HepG2 (cell line): Measurements from ENCODE around the gene DUS3L. TPM values are rescaled to one million over a fixed set of nuclear protein-coding genes. Genes with fewer than 3 reads are reported as not detected.

Experiments
- ATAC-seq: fragments of 200-7000 bp; cut with Tn5 transposase; 3 replicates; pipeline ENCODE4 v1.9.1; 2020; ENCODE audit warnings: mild to moderate bottlenecking, moderate library complexity
- BruUV-seq: library from RNA; stranded (reverse); fragments of 400-500 nt; replicated peaks from 2 replicates; lab custom pipeline; 2021; lab: Mats Ljungman, UMichigan
- CTCF ChIA-PET: fragments of 300-600 bp; formaldehyde crosslinking; extraction: SDS; loops from one replicate; lab custom pipeline; 2021; ENCODE audit warnings: low total read pairs, inconsistent platforms, low intra/inter-chr PET ratio; lab: Yijun Ruan, JAX
- POLR2A ChIA-PET: fragments of 350-600 bp; sonication (Branson Sonifier 250); formaldehyde crosslinking; loops from one replicate; lab custom pipeline; 2020; ENCODE audit warnings: antibody characterized with exemption, inconsistent platforms; lab: Yijun Ruan, JAX
- DNase-seq: peaks from one replicate; pipeline ENCODE4 v3.0.0-alpha.2; 2015; ENCODE audit warnings: low spot score
- FAIRE-seq: peaks from 3 replicates; lab custom pipeline; 2011; peaks lifted over from hg19 to GRCh38; lab: Jason Lieb, UNC
- H2AFZ ChIP-seq: one replicate; pipeline ENCODE4 v1.6.1; 2011; ENCODE audit warnings: low read length, inconsistent platforms
- H3K27ac ChIP-seq: fragments of 300-600 bp; 3 replicates; pipeline ENCODE4 v1.8.0; 2011; ENCODE audit warnings: mixed run types, mild to moderate bottlenecking, mixed read lengths, low read length, inconsistent platforms; ENCODE audit not compliant: insufficient read depth; ENCODE audit errors: extremely low read length
- H3K27me3 ChIP-seq, 2 experiments: fragments of 200-600 bp in 1 of 2; 2 replicates in 1 of 2; 3 replicates in 1 of 2; pipeline versions ENCODE4 v1.6.0 to v1.8.0; 2011; ENCODE audit warnings: low read length in 2 of 2, mild to moderate bottlenecking in 2 of 2, moderate library complexity in 2 of 2, inconsistent platforms in 1 of 2; ENCODE audit not compliant: insufficient read depth in 2 of 2, control insufficient read depth in 1 of 2
- H3K36me3 ChIP-seq, 2 experiments: fragments of 200-600 bp in 1 of 2; replicated peaks in 1 of 2; 2 replicates in 1 of 2; 3 replicates in 1 of 2; pipeline versions ENCODE4 v1.5.1 to v1.8.0; 2011; ENCODE audit warnings: low read length in 2 of 2, inconsistent platforms in 1 of 2; ENCODE audit not compliant: insufficient read depth in 2 of 2, control insufficient read depth in 1 of 2
- H3K4me1 ChIP-seq: 2 replicates; pipeline ENCODE4 v1.5.1; 2012; ENCODE audit warnings: low read length, inconsistent platforms; ENCODE audit not compliant: insufficient read depth
- H3K4me2 ChIP-seq: 2 replicates; pipeline ENCODE4 v1.6.0; 2011; ENCODE audit warnings: low read depth, low read length, inconsistent platforms
- H3K4me3 ChIP-seq, 3 experiments: fragments of 200-600 bp in 1 of 3; sonication (generic), shearing (Covaris generic) in 1 of 3; replicated peaks in 1 of 3; 2 replicates each; pipeline ENCODE4 v1.5.1; 2011 to 2016; ENCODE audit warnings: low read length in 3 of 3, inconsistent platforms in 2 of 3, low read depth in 2 of 3, mild to moderate bottlenecking in 2 of 3, control low read depth in 1 of 3, mixed read lengths in 1 of 3; ENCODE audit not compliant: insufficient read depth in 1 of 3
- H3K79me2 ChIP-seq: one replicate; pipeline ENCODE4 v1.6.1; 2011; ENCODE audit warnings: low read length, inconsistent platforms; ENCODE audit not compliant: insufficient read depth
- H3K9ac ChIP-seq: 2 replicates; pipeline ENCODE4 v1.6.0; 2011; ENCODE audit warnings: mild to moderate bottlenecking, low read depth, low read length, inconsistent platforms; ENCODE audit not compliant: insufficient read depth
- H3K9me3 ChIP-seq: 2 replicates; pipeline ENCODE4 v1.5.1; 2012; ENCODE audit warnings: mild to moderate bottlenecking, low read length
- H4K20me1 ChIP-seq: 2 replicates; pipeline ENCODE4 v1.6.0; 2011; ENCODE audit warnings: inconsistent platforms, mild to moderate bottlenecking, low read length, moderate library complexity; ENCODE audit not compliant: insufficient read depth
- AHR ChIP-seq: IDR thresholded peaks from 2 replicates; pipeline ENCODE4 v1.6.1; 2018; ENCODE audit warnings: missing genetic modification reagents, missing compliant biosample characterization
- AKAP8 ChIP-seq: sonication (generic); formaldehyde crosslinking; IDR thresholded peaks from 2 replicates; pipeline ENCODE4 v1.5.1; 2020; ENCODE audit warnings: mild to moderate bottlenecking, missing genetic modification reagents
- ARHGAP35 ChIP-seq: sonication (generic); formaldehyde crosslinking; IDR thresholded peaks from 2 replicates; pipeline ENCODE4 v1.9.0; 2022; ENCODE audit warnings: mild to moderate bottlenecking, inconsistent platforms, moderate library complexity, missing genetic modification reagents, borderline replicate concordance
- ARID2 ChIP-seq: sonication (generic); formaldehyde crosslinking; IDR thresholded peaks from 2 replicates; pipeline ENCODE4 v1.8.1; 2022; ENCODE audit warnings: mild to moderate bottlenecking, missing genetic modification reagents, borderline replicate concordance
- GZF1 ChIP-seq: sonication (generic); formaldehyde crosslinking; IDR thresholded peaks from 2 replicates; pipeline ENCODE4 v1.5.1; 2020; ENCODE audit warnings: mild to moderate bottlenecking, missing genetic modification reagents
- HDAC2 ChIP-seq: sonication (generic); formaldehyde crosslinking; IDR thresholded peaks from 2 replicates; pipeline ENCODE4 v1.4.0; 2020; ENCODE audit warnings: missing genetic modification reagents
- HNF4A ChIP-seq: sonication (generic); formaldehyde crosslinking; IDR thresholded peaks from 2 replicates; pipeline ENCODE4 v1.4.0; 2020; ENCODE audit warnings: missing genetic modification reagents
- KAT8 ChIP-seq: IDR thresholded peaks from 2 replicates; pipeline ENCODE4 v1.6.1; 2016; ENCODE audit warnings: missing genetic modification reagents, missing compliant biosample characterization
- KMT2A ChIP-seq: sonication (generic); formaldehyde crosslinking; IDR thresholded peaks from 2 replicates; pipeline ENCODE4 v1.4.0; 2020; ENCODE audit warnings: missing genetic modification reagents
- MAZ ChIP-seq, 2 experiments: sonication (generic) in 1 of 2; formaldehyde crosslinking in 1 of 2; IDR thresholded peaks; 2 replicates each; pipeline versions ENCODE4 v1.5.0 to v1.6.1; 2012 to 2020; ENCODE audit warnings: low read depth in 2 of 2, mild to moderate bottlenecking in 2 of 2, borderline replicate concordance in 1 of 2, improper control_type of control experiment in 1 of 2, low read length in 1 of 2, missing genetic modification reagents in 1 of 2, moderate library complexity in 1 of 2
- RCOR2 ChIP-seq: IDR thresholded peaks from 2 replicates; pipeline ENCODE4 v1.6.1; 2016; ENCODE audit warnings: missing biosample characterization, missing genetic modification reagents
- STAT5B ChIP-seq: sonication (generic); formaldehyde crosslinking; IDR thresholded peaks from 2 replicates; pipeline ENCODE4 v1.4.0; 2020; ENCODE audit warnings: missing genetic modification reagents
- ZBTB42 ChIP-seq: sonication (generic); formaldehyde crosslinking; IDR thresholded peaks from 2 replicates; pipeline ENCODE4 v1.5.0; 2020; ENCODE audit warnings: mild to moderate bottlenecking, missing genetic modification reagents
- ZNF33B ChIP-seq: sonication (generic); formaldehyde crosslinking; IDR thresholded peaks from 2 replicates; pipeline ENCODE4 v1.5.1; 2020; ENCODE audit warnings: mild to moderate bottlenecking, missing genetic modification reagents
- ZNF547 ChIP-seq: sonication (generic); formaldehyde crosslinking; IDR thresholded peaks from 2 replicates; pipeline ENCODE4 v1.5.1; 2020; ENCODE audit warnings: mild to moderate bottlenecking, missing genetic modification reagents
- ZNF770 ChIP-seq: sonication (generic); formaldehyde crosslinking; IDR thresholded peaks from 2 replicates; pipeline ENCODE4 v1.5.0; 2020; ENCODE audit warnings: mild to moderate bottlenecking, missing genetic modification reagents
- ZUFSP ChIP-seq: sonication (generic); formaldehyde crosslinking; IDR thresholded peaks from 2 replicates; pipeline ENCODE4 v1.9.0; 2021; ENCODE audit warnings: missing genetic modification reagents, mild to moderate bottlenecking, borderline replicate concordance
- WGBS: methylation state at CpG from one replicate; pipeline ENCODE4 v1.1.6; 2017; ENCODE audit warnings: low lambda C conversion rate; 5-methylcytosine and 5-hydroxymethylcytosine counted together
- in situ Hi-C: cut with HindIII; loops from 2 replicates; pipeline ENCODE4 v1.10.0; 2017; ENCODE audit warnings: low pct_unique_long_range_greater_than_20kb; ENCODE audit not compliant: extremely low pct_ligation_motif_present
- intact Hi-C: fragments of 100-400 bp; cut with micrococcal nuclease; formaldehyde crosslinking; loops from one replicate; pipeline ENCODE4 v1.10.0; 2022; ENCODE audit not compliant: unreplicated experiment
- polyA plus RNA-seq, 8 experiments: library from polyadenylated mRNA; depleted of rRNA in 3 of 8; stranded (reverse) in 7 of 8; unstranded in 1 of 8; fragments of >200 nt; fragmentation: Illumina TruSeq in 4 of 8; extraction: Trizol in 4 of 8; gene quantifications; 2 replicates each; pipeline versions ENCODE4 v1.2.1 to v1.2.3, GENCODE V29; 2011 to 2016; ENCODE audit warnings: low read depth in 4 of 8, missing spikeins in 1 of 8, mixed read lengths in 1 of 8; ENCODE audit not compliant: insufficient read depth in 1 of 8
- total RNA-seq, 5 experiments: library from RNA; depleted of rRNA; stranded (reverse); fragments of >200 nt; fragmentation: Illumina TruSeq; extraction: Trizol; gene quantifications; 2 replicates each; pipeline ENCODE4 v1.2.3, GENCODE V29; 2016; ENCODE audit warnings: low read depth in 1 of 5
- TF ChIP-seq, protein P1 (sequence below): sonication (generic); formaldehyde crosslinking; IDR thresholded peaks from 2 replicates; pipeline ENCODE4 v1.8.0; 2022; ENCODE audit warnings: missing genetic modification reagents, mild to moderate bottlenecking, inconsistent platforms, borderline replicate concordance

Gene DUS3L
- total and polyA plus RNA-seq, 2 of the 13 experiments (the other 11 are each of a cell fraction or from before 2014, with no cell fraction given) = 13.3 to 25.1 TPM

- H3K4me3 ChIP-seq = peak overlapping the region in 2 of 3 experiments; percentile 46 to 90; a peak in 5 of 6 replicates
- H3K36me3 ChIP-seq = peaks cover 0 to 5% of the 10 kb centered on the region in 2 experiments; a peak in 1 of 5 replicates
- no peak overlapping the region for H2AFZ ChIP-seq
- FAIRE-seq (no peak), ATAC-seq (no peak; the same call in 1 of the 3 replicates), DNase-seq (no peak)
- no peaks in the 10 kb centered on the region for H4K20me1 ChIP-seq
- ChIA-PET POLR2A (interaction anchor here (0.5 to 4.2 kb wide), 34 partner anchors 9 to 205 kb away, joined by 3 to 96 read pairs (median 8); partner anchors contain the start of genes CATSPERD, DUS3L, FUT5 and FUT6), CTCF (interaction anchor here (2.5 kb wide), 1 partner anchor 22 kb away, joined by 19 read pairs; the partner anchor contains the start of gene NRTN)
- no TSS peak for BruUV-seq
- peak overlapping the region; percentile 100 for H3K4me2 ChIP-seq
- H3K27ac ChIP-seq = peak overlapping the region; percentile 89
- no peaks in the 10 kb centered on the region; a peak in 1 of 5 replicates for H3K27me3 ChIP-seq
- H3K9me3 ChIP-seq = no peaks in the 10 kb centered on the region
- WGBS = 45% methylated on average over 8 of the region's 37 CpGs
- H3K79me2 ChIP-seq = peaks cover 12% of the 10 kb centered on the region
- in situ Hi-C loops (no loop called here), intact Hi-C loops (loop anchor here (5.0 kb wide), 1 partner anchor 45 kb away; the partner anchor contains the start of gene FUT5)
- peak overlapping the region; percentile 53 for H3K9ac ChIP-seq
- H3K4me1 ChIP-seq = peaks cover 56% of the 10 kb centered on the region
- TF ChIP-seq STAT5B (CRISPR knock-in tag) = no peak
- TF ChIP-seq ZNF770 (CRISPR knock-in tag) = no peak
- TF ChIP-seq ARID2 (CRISPR knock-in tag) = no peak
- TF ChIP-seq HNF4A (CRISPR knock-in tag) = no peak
- TF ChIP-seq GZF1 = no peak
- TF ChIP-seq ZNF547 = no peak
- no peak for TF ChIP-seq ZNF33B (CRISPR knock-in tag)
- TF ChIP-seq MAZ (IDR thresholded peaks at IDR 0.05; ENCODE audit: borderline replicate concordance, low read depth, low read length) = 0 out of 2 replicates have a peak, but pooled peaks have one; percentile 15
- TF ChIP-seq MAZ (CRISPR knock-in tag; IDR thresholded peaks at IDR 0.05; ENCODE audit: low read depth) = no peak
- no peak for TF ChIP-seq ZBTB42 (CRISPR knock-in tag)
- no peak for TF ChIP-seq KAT8
- TF ChIP-seq, protein P1, sequence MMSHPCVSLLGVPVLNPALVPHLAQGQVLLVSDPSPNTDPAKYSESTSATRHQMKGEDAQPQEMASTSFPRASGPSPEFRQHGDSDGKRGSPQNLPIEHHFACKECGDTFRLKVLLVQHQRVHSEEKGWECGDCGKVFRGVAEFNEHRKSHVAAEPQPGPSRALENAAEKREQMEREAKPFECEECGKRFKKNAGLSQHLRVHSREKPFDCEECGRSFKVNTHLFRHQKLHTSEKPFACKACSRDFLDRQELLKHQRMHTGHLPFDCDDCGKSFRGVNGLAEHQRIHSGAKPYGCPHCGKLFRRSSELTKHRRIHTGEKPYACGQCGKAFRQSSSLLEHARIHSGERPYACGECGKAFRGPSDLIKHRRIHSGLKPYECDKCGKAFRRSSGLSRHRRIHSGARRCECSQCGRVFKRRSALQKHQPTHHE (CRISPR knock-in tag) = no peak
- no peak for TF ChIP-seq RCOR2 (CRISPR knock-in tag)
- TF ChIP-seq AHR (CRISPR knock-in tag) = no peak
- no peak for TF ChIP-seq ZUFSP (CRISPR knock-in tag)
- TF ChIP-seq AKAP8 (CRISPR knock-in tag) = no peak
- TF ChIP-seq ARHGAP35 = no peak
- no peak for TF ChIP-seq HDAC2 (CRISPR knock-in tag)
- TF ChIP-seq KMT2A (CRISPR knock-in tag) = no peak
These were observed 36.5 kb upstream of the DUS3L start for GRCh38 chr19:5827342-5827890.
